Measurements from ENCODE around the gene FGGY. TPM values are rescaled to one million over a fixed set of nuclear protein-coding genes. Genes with fewer than 3 reads are reported as not detected.

Gene FGGY
- total RNA-seq, 1 experiment from 2014 or later: 12.0 TPM

DNA sequence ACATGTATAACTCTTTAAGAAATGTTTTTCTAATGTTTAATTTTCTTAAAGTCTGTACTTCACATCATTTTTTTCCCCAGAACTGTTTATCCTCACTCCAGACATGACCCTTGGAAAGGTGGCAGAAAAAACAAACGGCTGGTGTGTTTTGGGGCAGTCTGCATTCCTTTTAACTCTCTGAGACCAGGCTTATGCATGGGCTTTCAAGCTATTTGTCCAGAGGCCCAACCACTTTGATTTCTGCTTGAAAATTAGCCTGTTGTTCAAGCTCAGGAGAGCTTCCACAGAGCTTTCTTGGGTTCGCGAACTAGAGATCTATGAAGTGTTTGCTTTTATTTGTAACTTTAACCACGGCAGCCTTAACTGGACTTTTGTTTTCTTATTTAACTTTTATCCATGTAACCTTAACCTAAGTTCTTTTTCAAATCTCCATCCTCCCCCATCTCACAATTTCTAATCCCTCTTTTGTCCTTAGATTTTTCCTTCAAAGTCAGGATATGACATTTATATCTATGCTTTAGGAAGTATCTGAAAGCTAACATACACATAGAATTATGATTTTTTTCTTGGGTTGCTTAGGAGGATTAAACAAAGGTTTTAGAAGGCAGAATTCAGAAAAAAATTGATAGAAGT lies 111.8 kb downstream of the FGGY start:
- TF ChIP-seq PRDM15 (CRISPR knock-in tag; IDR thresholded peaks at IDR 0.05): no peak
- TF ChIP-seq ARID4B (CRISPR knock-in tag; IDR thresholded peaks at IDR 0.05; ENCODE audit: borderline replicate concordance): no peak
- no peak for TF ChIP-seq CTCF (IDR thresholded peaks at IDR 0.05)
- TF ChIP-seq, protein P1, sequence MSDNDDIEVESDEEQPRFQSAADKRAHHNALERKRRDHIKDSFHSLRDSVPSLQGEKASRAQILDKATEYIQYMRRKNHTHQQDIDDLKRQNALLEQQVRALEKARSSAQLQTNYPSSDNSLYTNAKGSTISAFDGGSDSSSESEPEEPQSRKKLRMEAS (CRISPR knock-in tag; IDR thresholded peaks at IDR 0.05): no peak
- no peak for TF ChIP-seq E2F5 (CRISPR knock-in tag; IDR thresholded peaks at IDR 0.05)
- TF ChIP-seq, protein P2, sequence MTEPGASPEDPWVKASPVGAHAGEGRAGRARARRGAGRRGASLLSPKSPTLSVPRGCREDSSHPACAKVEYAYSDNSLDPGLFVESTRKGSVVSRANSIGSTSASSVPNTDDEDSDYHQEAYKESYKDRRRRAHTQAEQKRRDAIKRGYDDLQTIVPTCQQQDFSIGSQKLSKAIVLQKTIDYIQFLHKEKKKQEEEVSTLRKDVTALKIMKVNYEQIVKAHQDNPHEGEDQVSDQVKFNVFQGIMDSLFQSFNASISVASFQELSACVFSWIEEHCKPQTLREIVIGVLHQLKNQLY (CRISPR knock-in tag; IDR thresholded peaks at IDR 0.05): no peak
- no peak for TF ChIP-seq USF2 (CRISPR knock-in tag; IDR thresholded peaks at IDR 0.05)
- no peak for TF ChIP-seq ZNF121 (CRISPR knock-in tag; IDR thresholded peaks at IDR 0.05)
- TF ChIP-seq ZBTB21 (CRISPR knock-in tag; IDR thresholded peaks at IDR 0.05; ENCODE audit: borderline replicate concordance): no peak
- DNase-seq (ENCODE audit: low spot score) (no peak), ATAC-seq (no peak)
- Mint-ChIP-seq H3K9me3 (peaks cover 4% of the 10 kb centered on the region), H3K4me3 (no peak overlapping the region), H3K27ac (no peak overlapping the region), H3K27me3 (ENCODE audit: low read depth) (no peaks in the 10 kb centered on the region), H3K36me3 (peaks cover 3% of the 10 kb centered on the region; the same call in 1 of the 2 replicates), H3K4me1 (peaks cover 19% of the 10 kb centered on the region)
- ChIA-PET CTCF (no interaction called here), POLR2A (no interaction called here)

DNA sequence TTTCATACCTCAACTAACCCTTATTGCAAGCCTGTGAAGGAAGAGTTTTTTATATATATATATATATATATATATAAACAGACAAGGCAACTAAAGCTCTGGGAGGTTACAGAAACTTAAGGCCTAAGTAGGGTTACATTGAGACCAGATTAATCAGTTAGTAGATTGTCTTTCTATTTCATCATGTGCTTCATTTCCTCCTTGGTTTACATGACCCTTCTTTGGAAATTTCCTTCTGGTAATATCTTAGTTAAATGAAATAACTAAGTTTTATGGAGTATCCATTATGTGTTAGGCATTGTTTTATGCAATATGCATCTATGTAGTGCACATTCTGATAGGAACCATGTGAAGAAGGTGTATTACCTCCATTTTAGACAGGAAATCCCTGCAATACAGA lies 112.7 kb downstream of the FGGY start:
- no peak overlapping the region for H3K4me3 Mint-ChIP-seq
- POLR2A ChIA-PET: no interaction called here
- no peaks in the 10 kb centered on the region for H3K27me3 Mint-ChIP-seq (ENCODE audit: low read depth)
- DNase-seq (ENCODE audit: low spot score) (no peak), ATAC-seq (no peak)
- peaks cover 4% of the 10 kb centered on the region for H3K9me3 Mint-ChIP-seq
- H3K4me1 Mint-ChIP-seq: peaks cover 16% of the 10 kb centered on the region
- H3K27ac Mint-ChIP-seq: no peak overlapping the region
- CTCF ChIA-PET: no interaction called here
- peaks cover 3% of the 10 kb centered on the region; the same call in 1 of the 2 replicates for H3K36me3 Mint-ChIP-seq
- TF ChIP-seq ZNF671 (CRISPR knock-in tag; IDR thresholded peaks at IDR 0.05): no peak
- TF ChIP-seq, protein P1 (CRISPR knock-in tag; IDR thresholded peaks at IDR 0.05): no peak
- TF ChIP-seq NFE2L1 (CRISPR knock-in tag; IDR thresholded peaks at IDR 0.05): no peak
- TF ChIP-seq ZBTB21 (CRISPR knock-in tag; IDR thresholded peaks at IDR 0.05; ENCODE audit: borderline replicate concordance): no peak
- no peak for TF ChIP-seq ZNF532 (CRISPR knock-in tag; IDR thresholded peaks at IDR 0.05; ENCODE audit: borderline replicate concordance)
- no peak for TF ChIP-seq ZNF232 (CRISPR knock-in tag; IDR thresholded peaks at IDR 0.05)
- TF ChIP-seq KAT7 (CRISPR knock-in tag; IDR thresholded peaks at IDR 0.05; ENCODE audit: borderline replicate concordance): no peak
- TF ChIP-seq NR2C2 (CRISPR knock-in tag; IDR thresholded peaks at IDR 0.05): no peak
- TF ChIP-seq CREM (CRISPR knock-in tag; IDR thresholded peaks at IDR 0.05): no peak

All from WTC11 (cell line).